HepG2 (cell line): ENCODE measurements around the gene GMPR. TPM values are rescaled to one million over a fixed set of nuclear protein-coding genes. Genes with fewer than 3 reads are reported as not detected.

ENCODE experiments used
- ATAC-seq: fragments of 200-7000 bp; cut with Tn5 transposase; 3 replicates; pipeline ENCODE4 v1.9.1; 2020; ENCODE audit warnings: mild to moderate bottlenecking, moderate library complexity
- BruUV-seq: library from RNA; stranded (reverse); fragments of 400-500 nt; replicated peaks from 2 replicates; lab custom pipeline; 2021; lab: Mats Ljungman, UMichigan
- CTCF ChIA-PET: fragments of 300-600 bp; formaldehyde crosslinking; extraction: SDS; loops from one replicate; lab custom pipeline; 2021; ENCODE audit warnings: low total read pairs, inconsistent platforms, low intra/inter-chr PET ratio; lab: Yijun Ruan, JAX
- POLR2A ChIA-PET: fragments of 350-600 bp; sonication (Branson Sonifier 250); formaldehyde crosslinking; loops from one replicate; lab custom pipeline; 2020; ENCODE audit warnings: antibody characterized with exemption, inconsistent platforms; lab: Yijun Ruan, JAX
- DNase-seq: peaks from one replicate; pipeline ENCODE4 v3.0.0-alpha.2; 2015; ENCODE audit warnings: low spot score
- FAIRE-seq: peaks from 3 replicates; lab custom pipeline; 2011; peaks lifted over from hg19 to GRCh38; lab: Jason Lieb, UNC
- H2AFZ ChIP-seq: one replicate; pipeline ENCODE4 v1.6.1; 2011; ENCODE audit warnings: low read length, inconsistent platforms
- H3K27ac ChIP-seq: fragments of 300-600 bp; 3 replicates; pipeline ENCODE4 v1.8.0; 2011; ENCODE audit warnings: mixed run types, mild to moderate bottlenecking, mixed read lengths, low read length, inconsistent platforms; ENCODE audit not compliant: insufficient read depth; ENCODE audit errors: extremely low read length
- H3K27me3 ChIP-seq, 2 experiments: fragments of 200-600 bp in 1 of 2; 2 replicates in 1 of 2; 3 replicates in 1 of 2; pipeline versions ENCODE4 v1.6.0 to v1.8.0; 2011; ENCODE audit warnings: low read length in 2 of 2, mild to moderate bottlenecking in 2 of 2, moderate library complexity in 2 of 2, inconsistent platforms in 1 of 2; ENCODE audit not compliant: insufficient read depth in 2 of 2, control insufficient read depth in 1 of 2
- H3K36me3 ChIP-seq, 2 experiments: fragments of 200-600 bp in 1 of 2; replicated peaks in 1 of 2; 2 replicates in 1 of 2; 3 replicates in 1 of 2; pipeline versions ENCODE4 v1.5.1 to v1.8.0; 2011; ENCODE audit warnings: low read length in 2 of 2, inconsistent platforms in 1 of 2; ENCODE audit not compliant: insufficient read depth in 2 of 2, control insufficient read depth in 1 of 2
- H3K4me1 ChIP-seq: 2 replicates; pipeline ENCODE4 v1.5.1; 2012; ENCODE audit warnings: low read length, inconsistent platforms; ENCODE audit not compliant: insufficient read depth
- H3K4me2 ChIP-seq: 2 replicates; pipeline ENCODE4 v1.6.0; 2011; ENCODE audit warnings: low read depth, low read length, inconsistent platforms
- H3K4me3 ChIP-seq, 3 experiments: fragments of 200-600 bp in 1 of 3; sonication (generic), shearing (Covaris generic) in 1 of 3; replicated peaks in 1 of 3; 2 replicates each; pipeline ENCODE4 v1.5.1; 2011 to 2016; ENCODE audit warnings: low read length in 3 of 3, inconsistent platforms in 2 of 3, low read depth in 2 of 3, mild to moderate bottlenecking in 2 of 3, control low read depth in 1 of 3, mixed read lengths in 1 of 3; ENCODE audit not compliant: insufficient read depth in 1 of 3
- H3K79me2 ChIP-seq: one replicate; pipeline ENCODE4 v1.6.1; 2011; ENCODE audit warnings: low read length, inconsistent platforms; ENCODE audit not compliant: insufficient read depth
- H3K9ac ChIP-seq: 2 replicates; pipeline ENCODE4 v1.6.0; 2011; ENCODE audit warnings: mild to moderate bottlenecking, low read depth, low read length, inconsistent platforms; ENCODE audit not compliant: insufficient read depth
- H3K9me3 ChIP-seq: 2 replicates; pipeline ENCODE4 v1.5.1; 2012; ENCODE audit warnings: mild to moderate bottlenecking, low read length
- H4K20me1 ChIP-seq: 2 replicates; pipeline ENCODE4 v1.6.0; 2011; ENCODE audit warnings: inconsistent platforms, mild to moderate bottlenecking, low read length, moderate library complexity; ENCODE audit not compliant: insufficient read depth
- EP300 ChIP-seq, 3 experiments: sonication (generic) in 1 of 3; formaldehyde crosslinking in 1 of 3; IDR thresholded peaks; 2 replicates each; pipeline versions ENCODE4 v1.5.1 to v1.6.1; 2011 to 2020; ENCODE audit warnings: low read depth in 2 of 3, low read length in 2 of 3, borderline replicate concordance in 1 of 3, improper control_type of control experiment in 1 of 3, mild to moderate bottlenecking in 1 of 3, missing genetic modification reagents in 1 of 3, moderate library complexity in 1 of 3
- EZH2 ChIP-seq: conservative IDR thresholded peaks from 2 replicates; pipeline ENCODE4 v1.6.1; 2012; ENCODE audit warnings: mild to moderate bottlenecking, low read depth, low read length, moderate library complexity
- FOXC1 ChIP-seq: sonication (generic); formaldehyde crosslinking; IDR thresholded peaks from 2 replicates; pipeline ENCODE4 v1.8.0; 2022; ENCODE audit warnings: mild to moderate bottlenecking, missing genetic modification reagents, borderline replicate concordance
- HNRNPL ChIP-seq: fragments of 200-400 bp; formaldehyde crosslinking; IDR thresholded peaks from 2 replicates; pipeline ENCODE4 v1.6.1; 2017; ENCODE audit warnings: mild to moderate bottlenecking, low read depth, low read length
- LCORL ChIP-seq, 2 experiments: fragments of 450-650 bp in 1 of 2; sonication (generic) in 1 of 2; formaldehyde crosslinking in 1 of 2; IDR thresholded peaks; 2 replicates each; pipeline versions ENCODE4 v1.5.0 to v1.6.1; 2017 to 2020; ENCODE audit warnings: antibody characterized with exemption in 1 of 2, missing genetic modification reagents in 1 of 2
- SIX1 ChIP-seq: sonication (generic); formaldehyde crosslinking; IDR thresholded peaks from 2 replicates; pipeline ENCODE4 v1.4.0; 2020; ENCODE audit warnings: missing genetic modification reagents, borderline replicate concordance
- SRY ChIP-seq: sonication (generic); formaldehyde crosslinking; IDR thresholded peaks from 2 replicates; pipeline ENCODE4 v1.8.0; 2022; ENCODE audit warnings: mild to moderate bottlenecking, missing genetic modification reagents
- ZFP1 ChIP-seq: IDR thresholded peaks from 2 replicates; pipeline ENCODE4 v1.6.1; 2016
- ZFY ChIP-seq: sonication (generic); formaldehyde crosslinking; IDR thresholded peaks from 2 replicates; pipeline ENCODE4 v1.4.0; 2020; ENCODE audit warnings: missing genetic modification reagents
- ZNF280D ChIP-seq: sonication (generic); formaldehyde crosslinking; IDR thresholded peaks from 2 replicates; pipeline ENCODE4 v1.5.1; 2020; ENCODE audit warnings: mild to moderate bottlenecking, missing genetic modification reagents
- ZNF446 ChIP-seq: sonication (generic); formaldehyde crosslinking; IDR thresholded peaks from 2 replicates; pipeline ENCODE4 v1.5.0; 2020; ENCODE audit warnings: mild to moderate bottlenecking, missing genetic modification reagents
- ZNF577 ChIP-seq: sonication (generic); formaldehyde crosslinking; IDR thresholded peaks from 2 replicates; pipeline ENCODE4 v1.4.0; 2020; ENCODE audit warnings: mild to moderate bottlenecking, low read depth, missing genetic modification reagents, borderline replicate concordance
- ZSCAN22 ChIP-seq: sonication (generic); formaldehyde crosslinking; IDR thresholded peaks from 2 replicates; pipeline ENCODE4 v1.4.0; 2020; ENCODE audit warnings: mild to moderate bottlenecking, missing genetic modification reagents
- WGBS: methylation state at CpG from one replicate; pipeline ENCODE4 v1.1.6; 2017; ENCODE audit warnings: low lambda C conversion rate; 5-methylcytosine and 5-hydroxymethylcytosine counted together
- in situ Hi-C: cut with HindIII; loops from 2 replicates; pipeline ENCODE4 v1.10.0; 2017; ENCODE audit warnings: low pct_unique_long_range_greater_than_20kb; ENCODE audit not compliant: extremely low pct_ligation_motif_present
- intact Hi-C: fragments of 100-400 bp; cut with micrococcal nuclease; formaldehyde crosslinking; loops from one replicate; pipeline ENCODE4 v1.10.0; 2022; ENCODE audit not compliant: unreplicated experiment
- polyA plus RNA-seq, 8 experiments: library from polyadenylated mRNA; depleted of rRNA in 3 of 8; stranded (reverse) in 7 of 8; unstranded in 1 of 8; fragments of >200 nt; fragmentation: Illumina TruSeq in 4 of 8; extraction: Trizol in 4 of 8; gene quantifications; 2 replicates each; pipeline versions ENCODE4 v1.2.1 to v1.2.3, GENCODE V29; 2011 to 2016; ENCODE audit warnings: low read depth in 4 of 8, missing spikeins in 1 of 8, mixed read lengths in 1 of 8; ENCODE audit not compliant: insufficient read depth in 1 of 8
- total RNA-seq, 5 experiments: library from RNA; depleted of rRNA; stranded (reverse); fragments of >200 nt; fragmentation: Illumina TruSeq; extraction: Trizol; gene quantifications; 2 replicates each; pipeline ENCODE4 v1.2.3, GENCODE V29; 2016; ENCODE audit warnings: low read depth in 1 of 5
- TF ChIP-seq, protein P1 (sequence below): sonication (generic); formaldehyde crosslinking; IDR thresholded peaks from 2 replicates; pipeline ENCODE4 v1.8.1; 2023; ENCODE audit warnings: mild to moderate bottlenecking, moderate library complexity, missing genetic modification reagents
- TF ChIP-seq, protein P2 (sequence below): IDR thresholded peaks from 2 replicates; pipeline ENCODE4 v1.6.1; 2016; ENCODE audit warnings: mild to moderate bottlenecking, missing biosample characterization, missing genetic modification reagents
- TF ChIP-seq, protein P3 (sequence below): sonication (generic); formaldehyde crosslinking; IDR thresholded peaks from 2 replicates; pipeline ENCODE4 v1.5.0; 2020; ENCODE audit warnings: mild to moderate bottlenecking, missing genetic modification reagents, moderate library complexity

Gene GMPR
- total and polyA plus RNA-seq, 2 of the 13 experiments (the other 11 are each of a cell fraction or from before 2014, with no cell fraction given): not detected

GRCh38 chr6:16238963-16239797 lies 793 bp downstream of the GMPR start:
- Histone ChIP-seq H3K4me1 (peaks cover 12% of the 10 kb centered on the region), H3K36me3 (no peaks in the 10 kb centered on the region), H3K4me2 (peak overlapping the region; percentile 92), H3K79me2 (no peaks in the 10 kb centered on the region), H3K4me3 (peak overlapping the region; percentile 34 to 72 (median 54)), H3K9me3 (no peaks in the 10 kb centered on the region), H3K27ac (no peak overlapping the region), H2AFZ (peak overlapping the region; percentile 22), H3K9ac (no peak overlapping the region), H3K27me3 (peaks cover 11 to 65% of the 10 kb centered on the region in 2 experiments), H4K20me1 (no peaks in the 10 kb centered on the region; the same call in 1 of the 2 replicates)
- WGBS: 10% methylated on average over 33 of the region's 34 CpGs
- intact Hi-C loops: no loop called here
- FAIRE-seq (no peak), DNase-seq (no peak), ATAC-seq (peak; percentile 86)
- no TSS peak for BruUV-seq
- ChIA-PET POLR2A (no interaction called here), CTCF (no interaction called here)
- in situ Hi-C loops: no loop called here
- TF ChIP-seq ZSCAN22 (CRISPR knock-in tag) (no peak), LCORL (IDR thresholded peaks at IDR 0.05) (no peak), LCORL (CRISPR knock-in tag; IDR thresholded peaks at IDR 0.05) (0 out of 2 replicates have a peak, but pooled peaks have one; percentile 32), SIX1 (CRISPR knock-in tag) (no peak), ZNF280D (CRISPR knock-in tag) (no peak), ZFY (CRISPR knock-in tag) (0 out of 2 replicates have a peak, but pooled peaks have one; percentile 27), FOXC1 (0 out of 2 replicates have a peak, but pooled peaks have one; percentile 36), EP300 (IDR thresholded peaks at IDR 0.05; ENCODE audit: low read depth in 2 of 2, low read length in 2 of 2) (no peak), EP300 (CRISPR knock-in tag; IDR thresholded peaks at IDR 0.05; ENCODE audit: borderline replicate concordance) (no peak), ZNF577 (CRISPR knock-in tag) (no peak), ZNF446 (no peak), EZH2 (peak; percentile 96; the same call in 1 of the 2 replicates), HNRNPL (peak; percentile 80; the same call in 1 of the 2 replicates), SRY (CRISPR knock-in tag) (peak; percentile 28; the same call in 1 of the 2 replicates), ZFP1 (CRISPR knock-in tag) (no peak)
- TF ChIP-seq, protein P1, sequence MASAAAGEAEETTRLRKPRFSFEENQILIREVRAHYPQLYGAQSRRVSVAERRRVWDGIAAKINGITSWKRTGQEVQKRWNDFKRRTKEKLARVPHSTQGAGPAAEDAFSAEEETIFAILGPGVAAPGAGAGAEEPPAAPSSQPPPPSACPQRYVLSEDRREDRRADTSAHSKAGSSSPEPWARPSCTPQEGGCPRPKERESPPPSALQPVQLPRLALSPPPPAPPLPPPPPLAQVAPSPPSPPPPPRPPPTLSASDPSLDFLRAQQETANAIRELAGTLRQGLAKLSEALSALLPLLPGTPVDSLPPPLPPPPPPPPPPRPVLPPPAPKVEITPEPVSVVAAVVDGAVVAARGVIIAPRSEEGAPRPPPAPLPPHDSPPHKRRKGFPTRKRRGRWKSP: 0 out of 2 replicates have a peak, but pooled peaks have one; percentile 31
- TF ChIP-seq, protein P2, sequence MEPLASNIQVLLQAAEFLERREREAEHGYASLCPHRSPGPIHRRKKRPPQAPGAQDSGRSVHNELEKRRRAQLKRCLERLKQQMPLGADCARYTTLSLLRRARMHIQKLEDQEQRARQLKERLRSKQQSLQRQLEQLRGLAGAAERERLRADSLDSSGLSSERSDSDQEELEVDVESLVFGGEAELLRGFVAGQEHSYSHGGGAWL (CRISPR knock-in tag): peak; percentile 57; the same call in 1 of the 2 replicates
- TF ChIP-seq, protein P3, sequence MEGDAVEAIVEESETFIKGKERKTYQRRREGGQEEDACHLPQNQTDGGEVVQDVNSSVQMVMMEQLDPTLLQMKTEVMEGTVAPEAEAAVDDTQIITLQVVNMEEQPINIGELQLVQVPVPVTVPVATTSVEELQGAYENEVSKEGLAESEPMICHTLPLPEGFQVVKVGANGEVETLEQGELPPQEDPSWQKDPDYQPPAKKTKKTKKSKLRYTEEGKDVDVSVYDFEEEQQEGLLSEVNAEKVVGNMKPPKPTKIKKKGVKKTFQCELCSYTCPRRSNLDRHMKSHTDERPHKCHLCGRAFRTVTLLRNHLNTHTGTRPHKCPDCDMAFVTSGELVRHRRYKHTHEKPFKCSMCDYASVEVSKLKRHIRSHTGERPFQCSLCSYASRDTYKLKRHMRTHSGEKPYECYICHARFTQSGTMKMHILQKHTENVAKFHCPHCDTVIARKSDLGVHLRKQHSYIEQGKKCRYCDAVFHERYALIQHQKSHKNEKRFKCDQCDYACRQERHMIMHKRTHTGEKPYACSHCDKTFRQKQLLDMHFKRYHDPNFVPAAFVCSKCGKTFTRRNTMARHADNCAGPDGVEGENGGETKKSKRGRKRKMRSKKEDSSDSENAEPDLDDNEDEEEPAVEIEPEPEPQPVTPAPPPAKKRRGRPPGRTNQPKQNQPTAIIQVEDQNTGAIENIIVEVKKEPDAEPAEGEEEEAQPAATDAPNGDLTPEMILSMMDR (CRISPR knock-in tag): peak; percentile 30; the same call in 1 of the 2 replicates
